HepG2 (cell line): Measurements from ENCODE around the gene SRC. TPM values are rescaled to one million over a fixed set of nuclear protein-coding genes. Genes with fewer than 3 reads are reported as not detected.

Source experiments
- CENPT ChIP-seq: sonication (generic); formaldehyde crosslinking; IDR thresholded peaks from 2 replicates; pipeline ENCODE4 v1.8.0; 2022; ENCODE audit warnings: low read depth, mild to moderate bottlenecking, moderate library complexity, missing genetic modification reagents
- CREM ChIP-seq, 2 experiments: sonication (generic) in 1 of 2; formaldehyde crosslinking in 1 of 2; IDR thresholded peaks; 2 replicates each; pipeline versions ENCODE4 v1.4.0 to v1.6.1; 2016 to 2020; ENCODE audit warnings: antibody characterized with exemption in 1 of 2, mild to moderate bottlenecking in 1 of 2, missing genetic modification reagents in 1 of 2
- DPF2 ChIP-seq: sonication (generic); formaldehyde crosslinking; IDR thresholded peaks from 2 replicates; pipeline ENCODE4 v1.4.0; 2020; ENCODE audit warnings: mild to moderate bottlenecking, low read depth, missing genetic modification reagents, borderline replicate concordance
- FOXA3 ChIP-seq: IDR thresholded peaks from 2 replicates; pipeline ENCODE4 v1.6.1; 2016; ENCODE audit warnings: missing genetic modification reagents, missing compliant biosample characterization
- HES4 ChIP-seq: sonication (generic); formaldehyde crosslinking; IDR thresholded peaks from 2 replicates; pipeline ENCODE4 v1.9.0; 2021; ENCODE audit warnings: mild to moderate bottlenecking, missing genetic modification reagents, borderline replicate concordance
- KDM5A ChIP-seq: fragments of 200-600 bp; sonication (generic); IDR thresholded peaks from 2 replicates; pipeline ENCODE4 v1.7.0; 2018; ENCODE audit warnings: antibody characterized with exemption, mild to moderate bottlenecking, low read length, borderline replicate concordance
- KLF16 ChIP-seq, 2 experiments: sonication (generic) in 1 of 2; formaldehyde crosslinking in 1 of 2; IDR thresholded peaks; 2 replicates each; pipeline versions ENCODE4 v1.6.1 to v1.8.0; 2016 to 2023; ENCODE audit warnings: missing genetic modification reagents in 2 of 2, missing compliant biosample characterization in 1 of 2
- MEIS1 ChIP-seq: sonication (generic); formaldehyde crosslinking; IDR thresholded peaks from 2 replicates; pipeline ENCODE4 v1.9.0; 2021; ENCODE audit warnings: mild to moderate bottlenecking, missing genetic modification reagents, moderate library complexity, borderline replicate concordance
- PRPF4 ChIP-seq: fragments of 200-400 bp; formaldehyde crosslinking; IDR thresholded peaks from 2 replicates; pipeline ENCODE4 v1.6.1; 2016; ENCODE audit warnings: low read length, low read depth; ENCODE audit not compliant: poor library complexity, severe bottlenecking
- SRSF1 ChIP-seq: fragments of 200-400 bp; formaldehyde crosslinking; optimal IDR thresholded peaks from 2 replicates; pipeline ENCODE3; 2017; ENCODE audit warnings: mild to moderate bottlenecking, low read depth, low read length, moderate library complexity
- TMF1 ChIP-seq: sonication (generic); formaldehyde crosslinking; IDR thresholded peaks from 2 replicates; pipeline ENCODE4 v1.8.1; 2022; ENCODE audit warnings: low read depth, missing genetic modification reagents
- XBP1 ChIP-seq: sonication (generic); formaldehyde crosslinking; IDR thresholded peaks from 2 replicates; pipeline ENCODE4 v1.5.0; 2020; ENCODE audit warnings: missing genetic modification reagents
- ZBTB3 ChIP-seq: sonication (generic); formaldehyde crosslinking; IDR thresholded peaks from 2 replicates; pipeline ENCODE4 v1.4.0; 2020; ENCODE audit warnings: low read depth, mild to moderate bottlenecking, moderate library complexity, missing genetic modification reagents, borderline replicate concordance
- ZEB1 ChIP-seq: IDR thresholded peaks from 2 replicates; pipeline ENCODE4 v1.6.1; 2012; ENCODE audit warnings: mild to moderate bottlenecking, low read depth, inconsistent platforms; ENCODE audit not compliant: insufficient replicate concordance
- ZFP62 ChIP-seq: sonication (generic); formaldehyde crosslinking; IDR thresholded peaks from 2 replicates; pipeline ENCODE4 v1.4.0; 2020; ENCODE audit warnings: missing genetic modification reagents
- ZMYM4 ChIP-seq: sonication (generic); formaldehyde crosslinking; IDR thresholded peaks from 2 replicates; pipeline ENCODE4 v1.8.1; 2023; ENCODE audit warnings: mild to moderate bottlenecking, missing genetic modification reagents
- ZNF121 ChIP-seq: sonication (generic); formaldehyde crosslinking; IDR thresholded peaks from 2 replicates; pipeline ENCODE4 v1.5.0; 2020; ENCODE audit warnings: mild to moderate bottlenecking, missing genetic modification reagents
- ZNF138 ChIP-seq: sonication (generic); formaldehyde crosslinking; IDR thresholded peaks from 2 replicates; pipeline ENCODE4 v1.5.0; 2020; ENCODE audit warnings: mild to moderate bottlenecking, low read depth, missing genetic modification reagents
- ZNF572 ChIP-seq: sonication (generic); formaldehyde crosslinking; IDR thresholded peaks from 2 replicates; pipeline ENCODE4 v1.5.1; 2020; ENCODE audit warnings: mild to moderate bottlenecking, missing genetic modification reagents
- ZNF660 ChIP-seq: sonication (generic); formaldehyde crosslinking; IDR thresholded peaks from 2 replicates; pipeline ENCODE4 v1.5.1; 2020; ENCODE audit warnings: mild to moderate bottlenecking, low read depth, missing genetic modification reagents, borderline replicate concordance
- ZNF784 ChIP-seq: sonication (generic); formaldehyde crosslinking; IDR thresholded peaks from 2 replicates; pipeline ENCODE4 v1.5.1; 2020; ENCODE audit warnings: missing genetic modification reagents, mild to moderate bottlenecking, borderline replicate concordance
- polyA plus RNA-seq, 8 experiments: library from polyadenylated mRNA; depleted of rRNA in 3 of 8; stranded (reverse) in 7 of 8; unstranded in 1 of 8; fragments of >200 nt; fragmentation: Illumina TruSeq in 4 of 8; extraction: Trizol in 4 of 8; gene quantifications; 2 replicates each; pipeline versions ENCODE4 v1.2.1 to v1.2.3, GENCODE V29; 2011 to 2016; ENCODE audit warnings: low read depth in 4 of 8, missing spikeins in 1 of 8, mixed read lengths in 1 of 8; ENCODE audit not compliant: insufficient read depth in 1 of 8
- total RNA-seq, 5 experiments: library from RNA; depleted of rRNA; stranded (reverse); fragments of >200 nt; fragmentation: Illumina TruSeq; extraction: Trizol; gene quantifications; 2 replicates each; pipeline ENCODE4 v1.2.3, GENCODE V29; 2016; ENCODE audit warnings: low read depth in 1 of 5
- TF ChIP-seq, protein P1 (sequence below): sonication (generic); formaldehyde crosslinking; IDR thresholded peaks from 2 replicates; pipeline ENCODE4 v1.4.0; 2020; ENCODE audit warnings: missing genetic modification reagents, borderline replicate concordance
- TF ChIP-seq, protein P2 (sequence below): sonication (generic); formaldehyde crosslinking; IDR thresholded peaks from 2 replicates; pipeline ENCODE4 v1.8.1; 2023; ENCODE audit warnings: mild to moderate bottlenecking, missing genetic modification reagents

SRC gene
- total and polyA plus RNA-seq, 2 of the 13 experiments (the other 11 are each of a cell fraction or from before 2014, with no cell fraction given): 54.7 to 192 TPM

GRCh38 chr20:37333848-37334318 is 12.1 kb upstream of the SRC start (continued):
- no peak for TF ChIP-seq KLF16 (CRISPR knock-in tag; IDR thresholded peaks at IDR 0.05)
- TF ChIP-seq FOXA3 (CRISPR knock-in tag): no peak
- no peak for TF ChIP-seq ZNF138 (CRISPR knock-in tag)
- TF ChIP-seq, protein P1, sequence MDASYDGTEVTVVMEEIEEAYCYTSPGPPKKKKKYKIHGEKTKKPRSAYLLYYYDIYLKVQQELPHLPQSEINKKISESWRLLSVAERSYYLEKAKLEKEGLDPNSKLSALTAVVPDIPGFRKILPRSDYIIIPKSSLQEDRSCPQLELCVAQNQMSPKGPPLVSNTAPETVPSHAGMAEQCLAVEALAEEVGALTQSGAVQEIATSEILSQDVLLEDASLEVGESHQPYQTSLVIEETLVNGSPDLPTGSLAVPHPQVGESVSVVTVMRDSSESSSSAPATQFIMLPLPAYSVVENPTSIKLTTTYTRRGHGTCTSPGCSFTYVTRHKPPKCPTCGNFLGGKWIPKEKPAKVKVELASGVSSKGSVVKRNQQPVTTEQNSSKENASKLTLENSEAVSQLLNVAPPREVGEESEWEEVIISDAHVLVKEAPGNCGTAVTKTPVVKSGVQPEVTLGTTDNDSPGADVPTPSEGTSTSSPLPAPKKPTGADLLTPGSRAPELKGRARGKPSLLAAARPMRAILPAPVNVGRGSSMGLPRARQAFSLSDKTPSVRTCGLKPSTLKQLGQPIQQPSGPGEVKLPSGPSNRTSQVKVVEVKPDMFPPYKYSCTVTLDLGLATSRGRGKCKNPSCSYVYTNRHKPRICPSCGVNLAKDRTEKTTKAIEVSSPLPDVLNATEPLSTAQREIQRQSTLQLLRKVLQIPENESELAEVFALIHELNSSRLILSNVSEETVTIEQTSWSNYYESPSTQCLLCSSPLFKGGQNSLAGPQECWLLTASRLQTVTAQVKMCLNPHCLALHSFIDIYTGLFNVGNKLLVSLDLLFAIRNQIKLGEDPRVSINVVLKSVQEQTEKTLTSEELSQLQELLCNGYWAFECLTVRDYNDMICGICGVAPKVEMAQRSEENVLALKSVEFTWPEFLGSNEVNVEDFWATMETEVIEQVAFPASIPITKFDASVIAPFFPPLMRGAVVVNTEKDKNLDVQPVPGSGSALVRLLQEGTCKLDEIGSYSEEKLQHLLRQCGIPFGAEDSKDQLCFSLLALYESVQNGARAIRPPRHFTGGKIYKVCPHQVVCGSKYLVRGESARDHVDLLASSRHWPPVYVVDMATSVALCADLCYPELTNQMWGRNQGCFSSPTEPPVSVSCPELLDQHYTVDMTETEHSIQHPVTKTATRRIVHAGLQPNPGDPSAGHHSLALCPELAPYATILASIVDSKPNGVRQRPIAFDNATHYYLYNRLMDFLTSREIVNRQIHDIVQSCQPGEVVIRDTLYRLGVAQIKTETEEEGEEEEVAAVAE (CRISPR knock-in tag): no peak
- TF ChIP-seq CREM (IDR thresholded peaks at IDR 0.05): no peak
- TF ChIP-seq CREM (CRISPR knock-in tag; IDR thresholded peaks at IDR 0.05): no peak
- no peak for TF ChIP-seq TMF1
- TF ChIP-seq MEIS1 (CRISPR knock-in tag): no peak
- TF ChIP-seq SRSF1: no peak
- TF ChIP-seq DPF2 (CRISPR knock-in tag): 0 out of 2 replicates have a peak, but pooled peaks have one; percentile 14
- TF ChIP-seq ZNF660: no peak
- TF ChIP-seq ZNF784 (CRISPR knock-in tag): no peak
- no peak for TF ChIP-seq CENPT (CRISPR knock-in tag)
- peak; percentile 37; the same call in 1 of the 2 replicates for TF ChIP-seq ZMYM4 (CRISPR knock-in tag)
- no peak for TF ChIP-seq ZEB1
- no peak for TF ChIP-seq PRPF4
- no peak for TF ChIP-seq KDM5A
- TF ChIP-seq HES4: no peak
- TF ChIP-seq, protein P2, sequence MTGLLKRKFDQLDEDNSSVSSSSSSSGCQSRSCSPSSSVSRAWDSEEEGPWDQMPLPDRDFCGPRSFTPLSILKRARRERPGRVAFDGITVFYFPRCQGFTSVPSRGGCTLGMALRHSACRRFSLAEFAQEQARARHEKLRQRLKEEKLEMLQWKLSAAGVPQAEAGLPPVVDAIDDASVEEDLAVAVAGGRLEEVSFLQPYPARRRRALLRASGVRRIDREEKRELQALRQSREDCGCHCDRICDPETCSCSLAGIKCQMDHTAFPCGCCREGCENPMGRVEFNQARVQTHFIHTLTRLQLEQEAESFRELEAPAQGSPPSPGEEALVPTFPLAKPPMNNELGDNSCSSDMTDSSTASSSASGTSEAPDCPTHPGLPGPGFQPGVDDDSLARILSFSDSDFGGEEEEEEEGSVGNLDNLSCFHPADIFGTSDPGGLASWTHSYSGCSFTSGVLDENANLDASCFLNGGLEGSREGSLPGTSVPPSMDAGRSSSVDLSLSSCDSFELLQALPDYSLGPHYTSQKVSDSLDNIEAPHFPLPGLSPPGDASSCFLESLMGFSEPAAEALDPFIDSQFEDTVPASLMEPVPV (CRISPR knock-in tag): no peak
- no peak for TF ChIP-seq XBP1 (CRISPR knock-in tag)
- TF ChIP-seq ZFP62: no peak
- TF ChIP-seq ZNF121 (CRISPR knock-in tag): no peak
- TF ChIP-seq ZBTB3 (CRISPR knock-in tag): no peak
- TF ChIP-seq ZNF572 (CRISPR knock-in tag): peak; percentile 62; the same call in 1 of the 2 replicates
